Measurements from ENCODE around the gene LRRC2. TPM values are rescaled to one million over a fixed set of nuclear protein-coding genes. Genes with fewer than 3 reads are reported as not detected.

The LRRC2 gene
- total and polyA plus RNA-seq, 2 of the 13 experiments (the other 11 are each of a cell fraction or from before 2014, with no cell fraction given), result 0.27 to 0.58 TPM

- no peak for TF ChIP-seq NFAT5 (CRISPR knock-in tag; IDR thresholded peaks at IDR 0.05)
- TF ChIP-seq HNF1B (CRISPR knock-in tag; IDR thresholded peaks at IDR 0.05), result no peak
- TF ChIP-seq GLMP (CRISPR knock-in tag; IDR thresholded peaks at IDR 0.05; ENCODE audit: borderline replicate concordance), result no peak
- TF ChIP-seq ZNF564 (CRISPR knock-in tag; IDR thresholded peaks at IDR 0.05), result no peak
- TF ChIP-seq YY1 (IDR thresholded peaks at IDR 0.05; ENCODE audit: insufficient read depth, insufficient replicate concordance, low read depth, low read length), result no peak
- TF ChIP-seq KDM6A (CRISPR knock-in tag; IDR thresholded peaks at IDR 0.05; ENCODE audit: low read depth), result no peak
- TF ChIP-seq NFKBIZ (CRISPR knock-in tag; IDR thresholded peaks at IDR 0.05), result no peak
- no peak for TF ChIP-seq ZNF276 (CRISPR knock-in tag; IDR thresholded peaks at IDR 0.05; ENCODE audit: low read depth)
- no peak for TF ChIP-seq ZNF142 (CRISPR knock-in tag; IDR thresholded peaks at IDR 0.05)
- no peak for TF ChIP-seq GFI1 (CRISPR knock-in tag; IDR thresholded peaks at IDR 0.05; ENCODE audit: borderline replicate concordance)
Measured at GRCh38 chr3:46477756-46478155, 88.3 kb downstream of the LRRC2 start (continued).

Measured in HepG2 (cell line).